IMR-90 (cell line): ENCODE data around the gene TRIM41.

Experiments
- BHLHE40 ChIP-seq: fragments of 150-350 bp; IDR thresholded peaks from 2 replicates; pipeline ENCODE4 v1.6.1; 2016; ENCODE audit warnings: mild to moderate bottlenecking, low read depth, low read length
- CTCF ChIP-seq: conservative IDR thresholded peaks from 2 replicates; pipeline ENCODE4 v1.5.1; 2012; ENCODE audit warnings: mild to moderate bottlenecking, low read depth, low read length, improper control_type of control experiment

- TF ChIP-seq CTCF (no peak), BHLHE40 (no peak)
These were observed 36.0 kb upstream of the TRIM41 start for GRCh38 chr5:181186986-181187499.
